ENCODE measurements around the gene ATP11A.

ATP11A gene

GRCh38 chr13:112874751-112875300 is 185.0 kb downstream of the ATP11A start:
- FAIRE-seq (no peak), DNase-seq (ENCODE audit: insufficient read length, low spot score) (no peak)
- no peak for TF ChIP-seq CTCF (IDR thresholded peaks at IDR 0.05; ENCODE audit: insufficient read depth, missing control alignments)

GRCh38 chr13:112875627-112876026 is 185.8 kb downstream of the ATP11A start:
- no peak for DNase-seq (ENCODE audit: insufficient read length, low spot score)

GRCh38 chr13:112876305-112877000 is 186.6 kb downstream of the ATP11A start:
- no peak for DNase-seq (ENCODE audit: insufficient read length, low spot score)
- no peak for FAIRE-seq
- no peak for TF ChIP-seq CTCF (IDR thresholded peaks at IDR 0.05; ENCODE audit: insufficient read depth, missing control alignments)

More at GRCh38 chr13:112875627-112876026, 185.8 kb downstream of the ATP11A start:
- no peak for TF ChIP-seq CTCF (IDR thresholded peaks at IDR 0.05; ENCODE audit: insufficient read depth, missing control alignments)
- no peak for FAIRE-seq

GRCh38 chr13:112877066-112877465 is 187.2 kb downstream of the ATP11A start:
- no peak for DNase-seq (ENCODE audit: insufficient read length, low spot score)
- no peak for FAIRE-seq
- no peak for TF ChIP-seq CTCF (IDR thresholded peaks at IDR 0.05; ENCODE audit: insufficient read depth, missing control alignments)

GRCh38 chr13:112877539-112877938 is 187.7 kb downstream of the ATP11A start:
- no peak for FAIRE-seq
- no peak for DNase-seq (ENCODE audit: insufficient read length, low spot score)
- TF ChIP-seq CTCF (IDR thresholded peaks at IDR 0.05; ENCODE audit: insufficient read depth, missing control alignments): no peak

- DNase-seq (ENCODE audit: insufficient read length, low spot score) (no peak), FAIRE-seq (no peak)
- TF ChIP-seq CTCF (IDR thresholded peaks at IDR 0.05; ENCODE audit: insufficient read depth, missing control alignments): no peak
Measured at GRCh38 chr13:112877976-112878955, 188.4 kb downstream of the ATP11A start.
